HepG2 (cell line): ENCODE measurements around the gene TPPP2. TPM values are rescaled to one million over a fixed set of nuclear protein-coding genes. Genes with fewer than 3 reads are reported as not detected.

Experiments
- ATAD3A ChIP-seq: sonication (generic); formaldehyde crosslinking; IDR thresholded peaks from 2 replicates; pipeline ENCODE4 v1.4.0; 2020; ENCODE audit warnings: missing genetic modification reagents
- FOXA3 ChIP-seq: IDR thresholded peaks from 2 replicates; pipeline ENCODE4 v1.6.1; 2016; ENCODE audit warnings: missing genetic modification reagents, missing compliant biosample characterization
- HNF4A ChIP-seq: sonication (generic); formaldehyde crosslinking; IDR thresholded peaks from 2 replicates; pipeline ENCODE4 v1.4.0; 2020; ENCODE audit warnings: missing genetic modification reagents
- KLF9 ChIP-seq: IDR thresholded peaks from 2 replicates; pipeline ENCODE4 v1.6.1; 2016; ENCODE audit warnings: low read depth
- MAFF ChIP-seq: IDR thresholded peaks from 2 replicates; pipeline ENCODE4 v1.6.1; 2011; ENCODE audit warnings: low read depth, low read length, improper control_type of control experiment
- MBD4 ChIP-seq: IDR thresholded peaks from 2 replicates; pipeline ENCODE4 v1.6.1; 2012; ENCODE audit warnings: low read length, inconsistent platforms, borderline replicate concordance
- NCOR1 ChIP-seq: fragments of 200-600 bp; sonication (generic); IDR thresholded peaks from 2 replicates; pipeline ENCODE4 v1.7.0; 2017; ENCODE audit warnings: antibody characterized with exemption, low read length, borderline replicate concordance
- PAXIP1 ChIP-seq: sonication (generic); formaldehyde crosslinking; conservative IDR thresholded peaks from 2 replicates; pipeline ENCODE4 v1.4.0; 2020; ENCODE audit warnings: mild to moderate bottlenecking, missing genetic modification reagents, moderate library complexity
- RFXAP ChIP-seq: sonication (generic); formaldehyde crosslinking; IDR thresholded peaks from 2 replicates; pipeline ENCODE4 v1.4.0; 2020; ENCODE audit warnings: missing genetic modification reagents, borderline replicate concordance
- SAP130 ChIP-seq: IDR thresholded peaks from 2 replicates; pipeline ENCODE4 v1.6.1; 2016; ENCODE audit warnings: low read depth
- SMAD3 ChIP-seq: sonication (generic); formaldehyde crosslinking; IDR thresholded peaks from 2 replicates; pipeline ENCODE4 v1.4.0; 2020; ENCODE audit warnings: missing genetic modification reagents
- TARDBP ChIP-seq: sonication (generic); formaldehyde crosslinking; IDR thresholded peaks from 2 replicates; pipeline ENCODE4 v1.8.0; 2022; ENCODE audit warnings: mild to moderate bottlenecking, missing genetic modification reagents
- TBX2 ChIP-seq: sonication (generic); formaldehyde crosslinking; IDR thresholded peaks from 2 replicates; pipeline ENCODE4 v1.5.0; 2020; ENCODE audit warnings: missing genetic modification reagents, mild to moderate bottlenecking, borderline replicate concordance
- ZBED4 ChIP-seq: sonication (generic); formaldehyde crosslinking; IDR thresholded peaks from 2 replicates; pipeline ENCODE4 v1.4.0; 2020; ENCODE audit warnings: missing genetic modification reagents, borderline replicate concordance
- ZMYM3 ChIP-seq: sonication (generic); formaldehyde crosslinking; IDR thresholded peaks from 2 replicates; pipeline ENCODE4 v1.5.1; 2020; ENCODE audit warnings: mild to moderate bottlenecking, missing genetic modification reagents
- ZNF121 ChIP-seq: sonication (generic); formaldehyde crosslinking; IDR thresholded peaks from 2 replicates; pipeline ENCODE4 v1.5.0; 2020; ENCODE audit warnings: mild to moderate bottlenecking, missing genetic modification reagents
- ZNF331 ChIP-seq: sonication (generic); formaldehyde crosslinking; IDR thresholded peaks from 2 replicates; pipeline ENCODE4 v1.4.0; 2020; ENCODE audit warnings: missing genetic modification reagents
- ZNF761 ChIP-seq: sonication (generic); formaldehyde crosslinking; conservative IDR thresholded peaks from 2 replicates; pipeline ENCODE4 v1.4.0; 2020; ENCODE audit warnings: mild to moderate bottlenecking, missing genetic modification reagents
- ZSCAN9 ChIP-seq: IDR thresholded peaks from 2 replicates; pipeline ENCODE4 v1.6.1; 2016; ENCODE audit warnings: borderline replicate concordance
- polyA plus RNA-seq, 8 experiments: library from polyadenylated mRNA; depleted of rRNA in 3 of 8; stranded (reverse) in 7 of 8; unstranded in 1 of 8; fragments of >200 nt; fragmentation: Illumina TruSeq in 4 of 8; extraction: Trizol in 4 of 8; gene quantifications; 2 replicates each; pipeline versions ENCODE4 v1.2.1 to v1.2.3, GENCODE V29; 2011 to 2016; ENCODE audit warnings: low read depth in 4 of 8, missing spikeins in 1 of 8, mixed read lengths in 1 of 8; ENCODE audit not compliant: insufficient read depth in 1 of 8
- total RNA-seq, 5 experiments: library from RNA; depleted of rRNA; stranded (reverse); fragments of >200 nt; fragmentation: Illumina TruSeq; extraction: Trizol; gene quantifications; 2 replicates each; pipeline ENCODE4 v1.2.3, GENCODE V29; 2016; ENCODE audit warnings: low read depth in 1 of 5
- TF ChIP-seq, protein P1 (sequence below): IDR thresholded peaks from 2 replicates; pipeline ENCODE4 v1.6.1; 2016
- TF ChIP-seq, protein P2 (sequence below): sonication (generic); formaldehyde crosslinking; IDR thresholded peaks from 2 replicates; pipeline ENCODE4 v1.9.0; 2021; ENCODE audit warnings: missing genetic modification reagents, mild to moderate bottlenecking, borderline replicate concordance

The TPPP2 gene
- total and polyA plus RNA-seq, 2 of the 13 experiments (the other 11 are each of a cell fraction or from before 2014, with no cell fraction given): 0.58 to 4.2 TPM

GRCh38 chr14:21043974-21044618, 14.1 kb downstream of the TPPP2 start (continued):
- TF ChIP-seq, protein P1, sequence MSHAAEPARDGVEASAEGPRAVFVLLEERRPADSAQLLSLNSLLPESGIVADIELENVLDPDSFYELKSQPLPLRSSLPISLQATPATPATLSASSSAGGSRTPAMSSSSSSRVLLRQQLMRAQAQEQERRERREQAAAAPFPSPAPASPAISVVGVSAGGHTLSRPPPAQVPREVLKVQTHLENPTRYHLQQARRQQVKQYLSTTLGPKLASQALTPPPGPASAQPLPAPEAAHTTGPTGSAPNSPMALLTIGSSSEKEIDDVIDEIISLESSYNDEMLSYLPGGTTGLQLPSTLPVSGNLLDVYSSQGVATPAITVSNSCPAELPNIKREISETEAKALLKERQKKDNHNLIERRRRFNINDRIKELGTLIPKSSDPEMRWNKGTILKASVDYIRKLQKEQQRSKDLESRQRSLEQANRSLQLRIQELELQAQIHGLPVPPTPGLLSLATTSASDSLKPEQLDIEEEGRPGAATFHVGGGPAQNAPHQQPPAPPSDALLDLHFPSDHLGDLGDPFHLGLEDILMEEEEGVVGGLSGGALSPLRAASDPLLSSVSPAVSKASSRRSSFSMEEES (CRISPR knock-in tag): no peak; the same call in 1 of the 2 replicates
- TF ChIP-seq ZNF331 (CRISPR knock-in tag) (peak; percentile 62; the same call in 1 of the 2 replicates), SMAD3 (0 out of 2 replicates have a peak, but pooled peaks have one; percentile 29), ATAD3A (no peak), TARDBP (CRISPR knock-in tag) (peak; percentile 68; the same call in 1 of the 2 replicates), ZMYM3 (CRISPR knock-in tag) (peak; percentile 86), MBD4 (no peak; the same call in 1 of the 2 replicates), SAP130 (peak; percentile 55), KLF9 (0 out of 2 replicates have a peak, but pooled peaks have one; percentile 15), NCOR1 (peak; percentile 85; the same call in 1 of the 2 replicates), ZSCAN9 (peak; percentile 27), FOXA3 (CRISPR knock-in tag) (peak; percentile 77), ZNF761 (CRISPR knock-in tag) (0 out of 2 replicates have a peak, but pooled peaks have one; percentile 68), HNF4A (peak; percentile 68), ZBED4 (CRISPR knock-in tag) (no peak), ZNF121 (no peak), PAXIP1 (CRISPR knock-in tag) (peak; percentile 73), MAFF (no peak), RFXAP (no peak), TBX2 (CRISPR knock-in tag) (0 out of 2 replicates have a peak, but pooled peaks have one; percentile 34)
- TF ChIP-seq, protein P2, sequence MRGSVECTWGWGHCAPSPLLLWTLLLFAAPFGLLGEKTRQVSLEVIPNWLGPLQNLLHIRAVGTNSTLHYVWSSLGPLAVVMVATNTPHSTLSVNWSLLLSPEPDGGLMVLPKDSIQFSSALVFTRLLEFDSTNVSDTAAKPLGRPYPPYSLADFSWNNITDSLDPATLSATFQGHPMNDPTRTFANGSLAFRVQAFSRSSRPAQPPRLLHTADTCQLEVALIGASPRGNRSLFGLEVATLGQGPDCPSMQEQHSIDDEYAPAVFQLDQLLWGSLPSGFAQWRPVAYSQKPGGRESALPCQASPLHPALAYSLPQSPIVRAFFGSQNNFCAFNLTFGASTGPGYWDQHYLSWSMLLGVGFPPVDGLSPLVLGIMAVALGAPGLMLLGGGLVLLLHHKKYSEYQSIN (CRISPR knock-in tag): no peak
